ENCODE measurements around the gene TMEM255A. TPM values are rescaled to one million over a fixed set of nuclear protein-coding genes. Genes with fewer than 3 reads are reported as not detected.

The TMEM255A gene
- total and polyA plus RNA-seq, 2 donors (not counting 1 experiment from before 2014, with no cell fraction given), result 0.06 to 0.25 TPM

DNA sequence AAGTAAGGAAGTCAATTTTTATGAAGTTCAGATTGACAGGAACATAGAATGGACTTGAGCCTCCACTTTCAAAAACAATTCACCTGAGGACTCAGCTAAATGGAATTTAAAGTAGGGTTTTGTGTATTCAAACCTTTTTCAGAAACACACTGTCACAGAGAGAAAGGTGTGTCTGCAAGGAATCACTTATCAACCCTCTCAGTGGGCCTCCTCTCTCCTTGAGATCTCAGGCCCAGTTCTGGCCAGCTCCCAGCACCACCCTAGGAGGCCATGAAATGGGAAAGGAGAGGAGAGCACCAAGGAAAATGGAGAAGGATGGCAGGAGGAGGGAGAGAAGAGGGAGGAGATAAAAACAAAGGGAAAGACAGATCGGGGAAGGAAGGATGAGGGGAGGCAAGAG, 28.6 kb downstream of the TMEM255A start:
- peaks cover 8% of the 10 kb centered on the region for H3K4me1 Mint-ChIP-seq
- TF ChIP-seq EZH2 (IDR thresholded peaks at IDR 0.05; ENCODE audit: borderline replicate concordance, insufficient read depth, low read depth, low read length, poor library complexity, severe bottlenecking), result no peak
- TF ChIP-seq, protein P1, sequence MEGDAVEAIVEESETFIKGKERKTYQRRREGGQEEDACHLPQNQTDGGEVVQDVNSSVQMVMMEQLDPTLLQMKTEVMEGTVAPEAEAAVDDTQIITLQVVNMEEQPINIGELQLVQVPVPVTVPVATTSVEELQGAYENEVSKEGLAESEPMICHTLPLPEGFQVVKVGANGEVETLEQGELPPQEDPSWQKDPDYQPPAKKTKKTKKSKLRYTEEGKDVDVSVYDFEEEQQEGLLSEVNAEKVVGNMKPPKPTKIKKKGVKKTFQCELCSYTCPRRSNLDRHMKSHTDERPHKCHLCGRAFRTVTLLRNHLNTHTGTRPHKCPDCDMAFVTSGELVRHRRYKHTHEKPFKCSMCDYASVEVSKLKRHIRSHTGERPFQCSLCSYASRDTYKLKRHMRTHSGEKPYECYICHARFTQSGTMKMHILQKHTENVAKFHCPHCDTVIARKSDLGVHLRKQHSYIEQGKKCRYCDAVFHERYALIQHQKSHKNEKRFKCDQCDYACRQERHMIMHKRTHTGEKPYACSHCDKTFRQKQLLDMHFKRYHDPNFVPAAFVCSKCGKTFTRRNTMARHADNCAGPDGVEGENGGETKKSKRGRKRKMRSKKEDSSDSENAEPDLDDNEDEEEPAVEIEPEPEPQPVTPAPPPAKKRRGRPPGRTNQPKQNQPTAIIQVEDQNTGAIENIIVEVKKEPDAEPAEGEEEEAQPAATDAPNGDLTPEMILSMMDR (IDR thresholded peaks at IDR 0.05), result no peak
- H3K27me3 Mint-ChIP-seq, result no peaks in the 10 kb centered on the region
- DNase-seq, result no peak
- Histone ChIP-seq H3K4me1 (ENCODE audit: control insufficient read depth in 2 of 2, insufficient read depth in 2 of 2, low read length in 2 of 2) (peaks cover 7 to 14% of the 10 kb centered on the region in 2 donors), H3K4me2 (replicated peaks; ENCODE audit: low read depth, low read length, poor library complexity, severe bottlenecking) (no peak overlapping the region), H4K20me1 (ENCODE audit: control insufficient read depth, insufficient read depth, low read length, poor library complexity, severe bottlenecking) (no peaks in the 10 kb centered on the region), H3K79me2 (ENCODE audit: control insufficient read depth, insufficient read depth, low read length) (no peaks in the 10 kb centered on the region), H2AFZ (ENCODE audit: insufficient read depth, low read depth, low read length, poor library complexity, severe bottlenecking) (no peak overlapping the region), H3K27ac (ENCODE audit: low read length in 2 of 2) (no peak overlapping the region), H3K9ac (ENCODE audit: low read length) (no peak overlapping the region), H3K36me3 (replicated peaks in 1 of 2; ENCODE audit: control extremely low read depth in 1 of 2, control insufficient read depth in 1 of 2, extremely low read depth in 1 of 2, insufficient read depth in 2 of 2, low read length in 1 of 2) (no peaks in the 10 kb centered on the region), H3K4me3 (ENCODE audit: control extremely low read depth in 1 of 5, extremely low read depth in 1 of 5, insufficient read depth in 1 of 5, low read depth in 2 of 5, low read length in 4 of 5) (no peak overlapping the region), H3K9me3 (ENCODE audit: control extremely low read depth in 1 of 3, control insufficient read depth in 2 of 3, insufficient read depth in 1 of 3, low read length in 2 of 3) (no peaks in the 10 kb centered on the region), H3K27me3 (replicated peaks in 1 of 4; ENCODE audit: control extremely low read depth in 1 of 4, control insufficient read depth in 3 of 4, insufficient read depth in 4 of 4, low read length in 3 of 4) (no peaks in the 10 kb centered on the region)
- no peak overlapping the region for H3K4me3 Mint-ChIP-seq
- intact Hi-C loops (cut with micrococcal nuclease), result no loop called here
- ChIA-PET POLR2A (no interaction called here), CTCF (interaction anchor here (1.2 kb wide), 1 partner anchor 28 kb away, joined by 3 read pairs; no protein-coding TSS in a partner anchor)
- no peak overlapping the region for H3K27ac Mint-ChIP-seq
- no peaks in the 10 kb centered on the region for H3K9me3 Mint-ChIP-seq (ENCODE audit: insufficient read depth)
- WGBS (ENCODE audit: insufficient coverage), result no CpG with 5 or more reads among the region's 1 CpG
- ATAC-seq (ENCODE audit: low read depth), result no peak

DNA sequence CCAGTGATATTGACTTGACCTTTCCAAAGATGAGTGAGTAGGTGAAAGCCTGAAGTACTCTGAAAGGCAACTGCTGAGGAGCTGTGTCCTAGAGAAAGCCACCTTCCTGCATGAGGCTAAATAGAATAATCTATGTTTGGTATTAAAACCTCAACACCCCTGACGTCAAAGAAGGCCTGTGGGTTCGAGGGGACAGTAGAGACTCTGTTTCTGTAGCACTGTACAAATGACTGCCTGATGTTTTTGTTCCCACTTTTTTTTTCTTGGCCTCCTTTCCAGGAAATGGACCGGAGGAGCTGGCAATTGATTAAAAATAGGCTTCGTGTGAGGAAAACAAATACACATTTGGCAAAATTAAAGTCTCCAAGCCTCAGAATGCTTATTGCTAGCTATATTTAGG, 29.5 kb downstream of the TMEM255A start:
- POLR2A ChIA-PET, result no interaction called here
- no peak overlapping the region for H3K4me2 ChIP-seq (replicated peaks; ENCODE audit: low read depth, low read length, poor library complexity, severe bottlenecking)
- no peaks in the 10 kb centered on the region for H3K36me3 ChIP-seq (replicated peaks in 1 of 2; ENCODE audit: control extremely low read depth in 1 of 2, control insufficient read depth in 1 of 2, extremely low read depth in 1 of 2, insufficient read depth in 2 of 2, low read length in 1 of 2)
- WGBS (ENCODE audit: insufficient coverage), result no CpG with 5 or more reads among the region's 4 CpGs
- Mint-ChIP-seq H3K27me3 (no peaks in the 10 kb centered on the region), H3K9me3 (ENCODE audit: insufficient read depth) (no peaks in the 10 kb centered on the region), H3K4me3 (no peak overlapping the region), H3K27ac (no peak overlapping the region), H3K4me1 (peaks cover under 1% of the 10 kb centered on the region)
- no peak for TF ChIP-seq EZH2 (IDR thresholded peaks at IDR 0.05; ENCODE audit: borderline replicate concordance, insufficient read depth, low read depth, low read length, poor library complexity, severe bottlenecking)
- TF ChIP-seq, protein P1 (IDR thresholded peaks at IDR 0.05), result no peak
- intact Hi-C loops (cut with micrococcal nuclease), result no loop called here
- H3K79me2 ChIP-seq (ENCODE audit: control insufficient read depth, insufficient read depth, low read length), result no peaks in the 10 kb centered on the region
- no peaks in the 10 kb centered on the region for H3K27me3 ChIP-seq (replicated peaks in 1 of 4; ENCODE audit: control extremely low read depth in 1 of 4, control insufficient read depth in 3 of 4, insufficient read depth in 4 of 4, low read length in 3 of 4)
- no peak overlapping the region for H3K4me3 ChIP-seq (ENCODE audit: control extremely low read depth in 1 of 5, extremely low read depth in 1 of 5, insufficient read depth in 1 of 5, low read depth in 2 of 5, low read length in 4 of 5)
- DNase-seq (no peak), ATAC-seq (ENCODE audit: low read depth) (no peak)
- H3K4me1 ChIP-seq (ENCODE audit: control insufficient read depth in 2 of 2, insufficient read depth in 2 of 2, low read length in 2 of 2), result peaks cover 2 to 4% of the 10 kb centered on the region in 2 donors
- no peaks in the 10 kb centered on the region for H3K9me3 ChIP-seq (ENCODE audit: control extremely low read depth in 1 of 3, control insufficient read depth in 2 of 3, insufficient read depth in 1 of 3, low read length in 2 of 3)
- H2AFZ ChIP-seq (ENCODE audit: insufficient read depth, low read depth, low read length, poor library complexity, severe bottlenecking), result no peak overlapping the region
- CTCF ChIA-PET, result interaction anchor here (1.2 kb wide), 1 partner anchor 29 kb away, joined by 3 read pairs; no protein-coding TSS in a partner anchor
- no peaks in the 10 kb centered on the region for H4K20me1 ChIP-seq (ENCODE audit: control insufficient read depth, insufficient read depth, low read length, poor library complexity, severe bottlenecking)
- H3K9ac ChIP-seq (ENCODE audit: low read length), result no peak overlapping the region
- no peak overlapping the region for H3K27ac ChIP-seq (ENCODE audit: low read length in 2 of 2)
